ENCODE data around the gene MYL7.

DNA sequence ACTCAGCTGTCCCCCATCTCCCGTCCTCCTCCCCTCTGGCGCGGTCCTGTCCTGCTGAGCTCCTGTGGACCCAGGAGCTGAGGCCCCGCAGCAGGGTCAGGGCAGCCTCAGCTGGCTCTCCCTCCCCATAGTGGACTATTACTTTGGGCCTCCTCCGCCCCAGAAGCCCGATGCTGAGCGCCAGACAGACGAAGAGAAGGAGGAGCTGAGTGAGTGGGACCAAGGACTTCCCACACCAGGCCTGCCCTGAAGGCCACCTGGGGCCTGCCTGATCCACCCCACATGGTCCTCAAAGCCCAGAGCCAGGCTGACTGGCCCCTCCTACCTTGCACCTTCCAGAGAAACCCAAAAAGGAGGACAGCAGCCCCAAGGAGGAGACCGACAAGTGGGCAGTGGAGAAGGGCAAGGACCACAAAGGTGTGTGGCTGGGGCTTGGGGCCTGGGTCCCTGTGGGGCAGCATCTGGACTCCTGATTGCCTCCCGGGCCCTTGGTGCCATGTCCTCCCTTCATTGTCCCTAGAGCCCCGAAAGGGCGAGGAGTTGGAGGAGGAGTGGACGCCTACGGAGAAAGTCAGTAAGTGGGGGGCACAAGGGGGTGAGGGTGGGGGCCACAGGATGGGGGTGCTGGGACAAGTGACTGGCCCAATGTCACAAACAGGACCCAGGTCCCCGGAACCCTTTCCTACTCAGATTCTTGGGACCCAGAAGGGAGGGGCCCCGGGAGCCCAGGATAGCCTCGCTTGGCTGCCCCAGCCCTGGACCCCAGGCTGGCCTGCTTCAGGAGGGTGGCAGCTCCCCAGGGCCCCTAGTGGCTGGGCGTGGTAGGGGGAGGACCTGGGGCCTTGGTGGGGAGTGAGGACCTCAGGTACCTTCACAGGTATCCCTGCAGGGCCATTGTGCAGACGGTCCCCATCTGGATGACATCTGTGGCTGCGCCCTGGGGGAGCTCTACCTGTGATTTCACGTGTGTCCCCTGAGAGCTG lies 32.1 kb downstream of the MYL7 start:
- TF ChIP-seq, protein P1, sequence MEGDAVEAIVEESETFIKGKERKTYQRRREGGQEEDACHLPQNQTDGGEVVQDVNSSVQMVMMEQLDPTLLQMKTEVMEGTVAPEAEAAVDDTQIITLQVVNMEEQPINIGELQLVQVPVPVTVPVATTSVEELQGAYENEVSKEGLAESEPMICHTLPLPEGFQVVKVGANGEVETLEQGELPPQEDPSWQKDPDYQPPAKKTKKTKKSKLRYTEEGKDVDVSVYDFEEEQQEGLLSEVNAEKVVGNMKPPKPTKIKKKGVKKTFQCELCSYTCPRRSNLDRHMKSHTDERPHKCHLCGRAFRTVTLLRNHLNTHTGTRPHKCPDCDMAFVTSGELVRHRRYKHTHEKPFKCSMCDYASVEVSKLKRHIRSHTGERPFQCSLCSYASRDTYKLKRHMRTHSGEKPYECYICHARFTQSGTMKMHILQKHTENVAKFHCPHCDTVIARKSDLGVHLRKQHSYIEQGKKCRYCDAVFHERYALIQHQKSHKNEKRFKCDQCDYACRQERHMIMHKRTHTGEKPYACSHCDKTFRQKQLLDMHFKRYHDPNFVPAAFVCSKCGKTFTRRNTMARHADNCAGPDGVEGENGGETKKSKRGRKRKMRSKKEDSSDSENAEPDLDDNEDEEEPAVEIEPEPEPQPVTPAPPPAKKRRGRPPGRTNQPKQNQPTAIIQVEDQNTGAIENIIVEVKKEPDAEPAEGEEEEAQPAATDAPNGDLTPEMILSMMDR (IDR thresholded peaks at IDR 0.05; ENCODE audit: borderline replicate concordance, extremely low read depth, low read length, poor library complexity, severe bottlenecking), result peak; percentile 35
- TF ChIP-seq EZH2 (IDR thresholded peaks at IDR 0.05; ENCODE audit: borderline replicate concordance, low read depth, low read length, severe bottlenecking), result no peak
